ENCODE measurements around the gene PPP4R1.
A peak's percentile ranks its signal among the peaks of the same experiment; 100 is the strongest.
"Not testable (repeated sequence)": the region's sequence is repeated elsewhere in the genome, so short reads cannot be mapped to it uniquely, and the experiment has no call there.

The PPP4R1 gene

GRCh38 chr18:9627642-9628041 lies 13.3 kb upstream of the PPP4R1 start:
- DNase-seq: no peak

- DNase-seq: peak; percentile 40
Observed at GRCh38 chr18:9619990-9620389, 5.6 kb upstream of the PPP4R1 start.

- peak; percentile 48 for DNase-seq
Observed at GRCh38 chr18:9619545-9619944, 5.2 kb upstream of the PPP4R1 start.

GRCh38 chr18:9619056-9619455 lies 4.7 kb upstream of the PPP4R1 start:
- DNase-seq: no peak

GRCh38 chr18:9617006-9617542 lies 2.7 kb upstream of the PPP4R1 start:
- no peak for DNase-seq

- no peak for DNase-seq
Observed at GRCh38 chr18:9616049-9616448, 1.7 kb upstream of the PPP4R1 start.

- DNase-seq: no peak
Observed at GRCh38 chr18:9615280-9615797, 980 bp upstream of the PPP4R1 start.

- peak; percentile 62 for DNase-seq
Observed at GRCh38 chr18:9613550-9614400, 584 bp downstream of the PPP4R1 start.

- no peak for DNase-seq
Observed at GRCh38 chr18:9612977-9613376, 1.4 kb downstream of the PPP4R1 start.

- DNase-seq: peak; percentile 26
Observed at GRCh38 chr18:9612215-9612830, 2.0 kb downstream of the PPP4R1 start.

- no peak for DNase-seq
Observed at GRCh38 chr18:9609190-9609589, 5.2 kb downstream of the PPP4R1 start.

GRCh38 chr18:9608728-9609127 lies 5.6 kb downstream of the PPP4R1 start:
- no peak for DNase-seq

- DNase-seq: no peak
Observed at GRCh38 chr18:9608298-9608697, 6.1 kb downstream of the PPP4R1 start.

- not testable (repeated sequence) for DNase-seq
Observed at GRCh38 chr18:9607111-9607510, 7.2 kb downstream of the PPP4R1 start.

GRCh38 chr18:9606039-9606438 lies 8.3 kb downstream of the PPP4R1 start:
- no peak for DNase-seq

GRCh38 chr18:9604348-9604747 lies 10.0 kb downstream of the PPP4R1 start:
- no peak for DNase-seq

- DNase-seq: no peak
Observed at GRCh38 chr18:9599328-9599727, 15.0 kb downstream of the PPP4R1 start.

GRCh38 chr18:9597609-9598008 lies 16.8 kb downstream of the PPP4R1 start:
- no peak for DNase-seq

- DNase-seq: no peak
Observed at GRCh38 chr18:9596843-9597526, 17.4 kb downstream of the PPP4R1 start.

GRCh38 chr18:9596226-9596625 lies 18.1 kb downstream of the PPP4R1 start:
- no peak for DNase-seq

GRCh38 chr18:9594823-9595596 lies 19.3 kb downstream of the PPP4R1 start:
- peak; percentile 32 for DNase-seq

GRCh38 chr18:9587924-9588323 lies 26.4 kb downstream of the PPP4R1 start:
- DNase-seq: no peak

GRCh38 chr18:9586814-9587213 lies 27.5 kb downstream of the PPP4R1 start:
- no peak for DNase-seq
